Psoas muscle (tissue), 8 donors: ENCODE data around the gene KNTC1. TPM values are rescaled to one million over a fixed set of nuclear protein-coding genes. Genes with fewer than 3 reads are reported as not detected.

Source experiments
- ATAC-seq, 4 donors: fragments of 200-7000 bp; cut with Tn5 transposase; one replicate each; pipeline ENCODE4 v1.9.1; 2020; ENCODE audit warnings: moderate library complexity in 3 of 4, mild to moderate bottlenecking in 2 of 4
- DNase-seq, 2 donors: peaks; one replicate each; pipeline ENCODE4 v3.0.0-alpha.2; 2020
- H3K27ac ChIP-seq: fragments of 200-600 bp; one replicate; pipeline ENCODE4 v1.8.0; 2022
- H3K27me3 ChIP-seq, 3 donors: fragments of 200-600 bp in 1 of 3; one replicate each; pipeline versions ENCODE4 v1.6.1 to v1.8.0; 2013 to 2022; ENCODE audit warnings: low read length in 2 of 3, mild to moderate bottlenecking in 2 of 3, moderate library complexity in 1 of 3; ENCODE audit not compliant: insufficient read depth in 3 of 3
- H3K36me3 ChIP-seq, 2 donors: fragments of 200-600 bp in 1 of 2; one replicate each; pipeline versions ENCODE4 v1.6.1 to v1.8.0; 2013 to 2022; ENCODE audit warnings: low read depth in 1 of 2, mild to moderate bottlenecking in 1 of 2, moderate library complexity in 1 of 2; ENCODE audit not compliant: insufficient read depth in 1 of 2
- H3K4me1 ChIP-seq: fragments of 200-600 bp; one replicate; pipeline ENCODE4 v1.8.0; 2022
- H3K4me3 ChIP-seq: fragments of 200-600 bp; one replicate; pipeline ENCODE4 v1.8.0; 2022; ENCODE audit warnings: mild to moderate bottlenecking
- H3K9me3 ChIP-seq: fragments of 200-600 bp; one replicate; pipeline ENCODE4 v1.8.0; 2022
- CTCF ChIP-seq: fragments of 200-600 bp; IDR thresholded peaks from one replicate; pipeline ENCODE4 v1.8.0; 2022; ENCODE audit warnings: antibody characterized with exemption
- WGBS, 3 donors: extraction: QIAGEN DNeasy Blood & Tissue Kit; methylation state at CpG; one replicate each; pipeline versions ENCODE4 v1.1.6 to v1.1.7; 2013; 5-methylcytosine and 5-hydroxymethylcytosine counted together
- intact Hi-C, 2 donors: fragments of 100-400 bp; cut with DNase I; formaldehyde crosslinking; loops; one replicate each; pipeline versions ENCODE4 v1.11.0 to v1.14.2; 2022
- polyA plus RNA-seq, 3 donors: library from polyadenylated mRNA; stranded (reverse); fragments of 200-250 nt; gene quantifications; one replicate each; pipeline ENCODE4 v1.2.3, GENCODE V29; 2013
- total RNA-seq, 4 donors: library from RNA; stranded (reverse); fragmentation: NEBNext Ultra II Directional in 2 of 4; extraction: Animal tissue kit (Norgen Biotek cat#: 25700) in 2 of 4; gene quantifications; one replicate each; pipeline versions ENCODE4 v1.2.1 to v1.2.4, GENCODE V29; 2021 to 2023
- donor health status: healthy with polysubstance abuse.
- donor health status: DM: no; HTN: no; CAD: no; lungs with moderate emphysema.
- donor health status: Bipolar disorder and iron deficiency.
- donor health status: healthy.
- donor health status: DM: yes; HTN: yes; CAD: no.
- donor health status: DM: no; HTN: no; CAD: no.
- donor health status: DM: no; HTN: no; CAD: no.
- donor health status: DM: yes; HTN: yes; CAD: no.

KNTC1 gene
- total and polyA plus RNA-seq, 7 donors, result 1.5 to 3.3 (median 2.0) TPM

GRCh38 chr12:122668268-122668667, 141.2 kb downstream of the KNTC1 start:
- DNase-seq, result no peak
- no peak for TF ChIP-seq CTCF
- Histone ChIP-seq H3K27me3 (peaks cover 0 to 1% (median 0%) of the 10 kb centered on the region in 3 donors), H3K9me3 (no peaks in the 10 kb centered on the region), H3K36me3 (no peaks in the 10 kb centered on the region), H3K4me3 (no peak overlapping the region), H3K27ac (no peak overlapping the region), H3K4me1 (no peaks in the 10 kb centered on the region)
- intact Hi-C loops, result no loop called here
- no peak for ATAC-seq
- WGBS, 3 donors, result 80 to 90% (median 87%) methylated on average over 2 of the region's 2 CpGs

GRCh38 chr12:122669397-122670070, 142.5 kb downstream of the KNTC1 start:
- no peaks in the 10 kb centered on the region for H3K36me3 ChIP-seq
- no peak for TF ChIP-seq CTCF
- intact Hi-C loops, result no loop called here
- no peak for DNase-seq
- H3K4me3 ChIP-seq, result no peak overlapping the region
- no peak for ATAC-seq
- no peaks in the 10 kb centered on the region for H3K4me1 ChIP-seq
- 64 to 77% (median 69%) methylated on average over 5 of the region's 5 CpGs for WGBS, 3 donors
- H3K27ac ChIP-seq, result no peak overlapping the region
- no peaks in the 10 kb centered on the region for H3K9me3 ChIP-seq
- peaks cover 0 to 1% (median 0%) of the 10 kb centered on the region in 3 donors for H3K27me3 ChIP-seq

GRCh38 chr12:122672515-122672914, 145.5 kb downstream of the KNTC1 start:
- no peaks in the 10 kb centered on the region for H3K4me1 ChIP-seq
- DNase-seq (no peak), ATAC-seq (no peak)
- H3K4me3 ChIP-seq, result no peak overlapping the region
- H3K9me3 ChIP-seq, result no peaks in the 10 kb centered on the region
- no peak overlapping the region for H3K27ac ChIP-seq
- intact Hi-C loops, result no loop called here
- no peaks in the 10 kb centered on the region for H3K36me3 ChIP-seq
- 59 to 62% (median 61%) methylated on average over 2 of the region's 2 CpGs for WGBS, 3 donors
- peaks cover 0 to 3% (median 1%) of the 10 kb centered on the region in 3 donors for H3K27me3 ChIP-seq
- no peak for TF ChIP-seq CTCF

Other genes with a start within 250 kb of the KNTC1 start
- gene CLIP1, start 104.6 kb upstream of the KNTC1 start, total RNA-seq, result 100 to 1,000 TPM; 458 to 639 (median 574) TPM
- 100 to 1,000 TPM; 235 to 290 (median 241) TPM for gene CLIP1, start 104.6 kb upstream of the KNTC1 start, polyA plus RNA-seq
- 10 to 100 TPM; 10.9 to 22.2 (median 14.3) TPM for gene ZCCHC8, start 26.3 kb upstream of the KNTC1 start, total RNA-seq
- 10 to 100 TPM; 10.9 to 21.3 (median 19.5) TPM for gene ZCCHC8, start 26.3 kb upstream of the KNTC1 start, polyA plus RNA-seq
- 10 to 100 TPM; 44.0 to 64.6 (median 53.3) TPM for gene RSRC2, start 313 bp upstream of the KNTC1 start, total RNA-seq
- gene RSRC2, start 313 bp upstream of the KNTC1 start, polyA plus RNA-seq, result 10 to 100 TPM; 50.9 to 83.4 (median 54.2) TPM
- gene HCAR2, start 176.1 kb downstream of the KNTC1 start, total RNA-seq, result under 1 TPM in 1 of 4 donors, not detected in 3; 0.61 TPM
- gene HCAR2, start 176.1 kb downstream of the KNTC1 start, polyA plus RNA-seq, result under 1 TPM; 0.01 to 0.18 (median 0.13) TPM
- under 1 TPM in 2 of 4 donors, not detected in 2; 0.13 to 0.44 TPM for gene HCAR3, start 189.6 kb downstream of the KNTC1 start, total RNA-seq
- gene HCAR3, start 189.6 kb downstream of the KNTC1 start, polyA plus RNA-seq, result under 1 TPM in 1 of 3 donors, not detected in 2; 0.07 TPM
- gene HCAR1, start 203.6 kb downstream of the KNTC1 start, total RNA-seq, result under 1 TPM in 3 of 4 donors, not detected in 1; 0.05 to 0.13 (median 0.08) TPM
- under 1 TPM; 0.01 to 0.05 (median 0.03) TPM for gene HCAR1, start 203.6 kb downstream of the KNTC1 start, polyA plus RNA-seq
- gene DENR, start 225.6 kb downstream of the KNTC1 start, total RNA-seq, result 10 to 100 TPM; 30.2 to 39.0 (median 33.5) TPM
- gene DENR, start 225.6 kb downstream of the KNTC1 start, polyA plus RNA-seq, result 10 to 100 TPM; 24.0 to 52.4 (median 47.4) TPM
- 1 to 10 TPM in 1 of 4 donors, under 1 TPM in 3; 0.81 to 1.3 (median 0.96) TPM for gene CCDC62, start 247.3 kb downstream of the KNTC1 start, total RNA-seq
- gene CCDC62, start 247.3 kb downstream of the KNTC1 start, polyA plus RNA-seq, result 1 to 10 TPM in 1 of 3 donors, under 1 TPM in 2; 0.20 to 1.5 (median 0.29) TPM